ENCODE results near the gene ENTPD3. TPM values are rescaled to one million over a fixed set of nuclear protein-coding genes. Genes with fewer than 3 reads are reported as not detected.

Gene ENTPD3
- total and polyA plus RNA-seq, 4 donors: 0.10 to 2.2 (median 1.1) TPM

DNA sequence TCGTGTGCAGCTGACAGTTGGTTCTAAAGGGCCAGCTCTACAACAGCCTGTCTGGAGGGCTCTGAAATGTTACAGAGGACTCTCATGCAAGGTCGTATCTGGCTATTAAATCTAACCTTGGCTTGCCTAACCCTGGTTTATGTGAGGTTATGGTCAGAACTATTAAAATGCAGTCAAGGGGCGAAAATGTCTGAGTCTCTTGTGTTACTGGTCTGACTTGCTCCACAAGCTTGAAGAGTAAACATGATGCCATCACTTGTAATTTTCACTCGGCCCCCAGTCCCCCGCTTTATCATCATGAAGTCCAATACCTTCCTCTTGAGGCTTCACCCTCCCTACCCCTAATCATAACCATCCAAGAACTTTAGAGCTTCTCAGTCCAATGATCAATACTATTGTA is 9.4 kb downstream of the ENTPD3 start:
- peaks cover 0 to 3% of the 10 kb centered on the region in 2 donors for H3K36me3 ChIP-seq (ENCODE audit: control insufficient read depth in 1 of 2, insufficient read depth in 2 of 2, low read length in 1 of 2)
- WGBS, 2 donors: 66% methylated on average over 5 of the region's 5 CpGs
- H3K4me3 ChIP-seq (ENCODE audit: low read length in 2 of 2): no peak overlapping the region
- no peaks in the 10 kb centered on the region for H3K4me1 ChIP-seq (ENCODE audit: control insufficient read depth in 1 of 2, insufficient read depth in 2 of 2, low read length in 2 of 2)
- intact Hi-C loops (cut with DNase I): no loop called here
- no peak for ATAC-seq (ENCODE audit: low FRiP score)
- no peak overlapping the region for H3K27ac ChIP-seq (ENCODE audit: low read depth in 1 of 2, low read length in 2 of 2)
- DNase-seq: no peak
- H3K27me3 ChIP-seq (ENCODE audit: control insufficient read depth in 1 of 2, insufficient read depth in 2 of 2, low read length in 1 of 2): no peaks in the 10 kb centered on the region
- H3K9me3 ChIP-seq (ENCODE audit: control insufficient read depth, low read length): no peaks in the 10 kb centered on the region

DNA sequence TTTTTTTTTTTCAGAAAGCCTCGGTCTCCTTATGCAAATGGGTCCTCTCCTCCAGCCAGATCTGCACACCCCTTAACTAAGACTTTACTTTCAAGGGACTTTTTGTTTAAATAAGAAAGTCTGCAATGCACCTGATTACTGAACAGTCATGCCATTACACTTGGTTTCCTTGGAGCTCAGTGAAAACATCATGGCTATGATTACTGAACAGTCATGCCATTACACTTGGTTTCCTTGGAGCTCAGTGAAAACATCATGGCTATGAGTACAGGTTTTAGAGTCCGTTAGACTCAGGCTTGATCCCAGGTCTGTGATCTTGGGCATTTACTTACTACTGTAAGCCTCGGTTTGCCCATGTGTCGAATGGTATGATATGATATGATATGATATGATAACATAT is 10.1 kb downstream of the ENTPD3 start:
- no peaks in the 10 kb centered on the region for H3K36me3 ChIP-seq (ENCODE audit: control insufficient read depth in 1 of 2, insufficient read depth in 2 of 2, low read length in 1 of 2)
- DNase-seq (no peak), ATAC-seq (ENCODE audit: low FRiP score) (no peak)
- no peaks in the 10 kb centered on the region for H3K9me3 ChIP-seq (ENCODE audit: control insufficient read depth, low read length)
- no peaks in the 10 kb centered on the region for H3K4me1 ChIP-seq (ENCODE audit: control insufficient read depth in 1 of 2, insufficient read depth in 2 of 2, low read length in 2 of 2)
- intact Hi-C loops (cut with DNase I): no loop called here
- H3K4me3 ChIP-seq (ENCODE audit: low read length in 2 of 2): no peak overlapping the region
- WGBS, 2 donors: 86 to 92% methylated on average over 4 of the region's 4 CpGs
- no peak overlapping the region for H3K27ac ChIP-seq (ENCODE audit: low read depth in 1 of 2, low read length in 2 of 2)
- H3K27me3 ChIP-seq (ENCODE audit: control insufficient read depth in 1 of 2, insufficient read depth in 2 of 2, low read length in 1 of 2): no peaks in the 10 kb centered on the region

DNA sequence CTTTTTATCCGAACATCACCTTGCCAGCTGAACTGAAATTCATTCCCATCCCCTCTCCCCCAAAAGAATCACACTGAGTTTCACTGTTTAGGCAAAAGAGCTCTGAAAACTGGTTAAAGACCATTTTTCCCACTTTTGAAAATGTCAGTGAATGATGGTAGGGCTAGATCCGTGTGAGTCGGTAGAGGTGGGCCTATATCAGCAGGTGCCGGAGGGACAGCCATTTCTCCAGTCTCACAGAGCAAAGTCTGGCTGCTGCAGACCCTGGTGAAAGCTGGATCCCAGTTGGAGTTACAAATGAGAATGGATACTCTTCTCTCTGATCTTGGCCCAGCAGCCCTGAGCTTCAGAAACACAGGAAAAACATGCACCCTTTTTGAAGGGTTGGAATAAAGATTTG is 10.9 kb downstream of the ENTPD3 start:
- H3K27me3 ChIP-seq (ENCODE audit: control insufficient read depth in 1 of 2, insufficient read depth in 2 of 2, low read length in 1 of 2): no peaks in the 10 kb centered on the region

DNA sequence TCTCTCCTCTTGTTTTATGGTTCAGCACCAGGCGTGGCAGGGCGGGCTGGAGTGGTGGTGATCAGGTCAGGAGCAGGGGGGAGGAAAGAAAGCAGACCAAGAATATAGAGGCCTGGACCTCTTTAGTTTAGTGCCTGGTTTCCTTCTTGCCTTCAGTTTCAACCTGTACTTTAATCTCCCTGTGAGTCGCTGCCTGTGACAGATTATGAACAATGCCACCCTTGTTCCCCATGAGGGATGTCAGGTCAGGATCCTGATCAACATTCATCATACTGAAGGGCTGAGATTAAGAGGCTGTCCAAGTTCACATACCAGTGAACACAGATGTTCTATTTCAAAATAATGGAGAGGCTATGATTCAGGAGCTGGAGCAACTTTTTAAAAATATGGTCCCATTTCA is 11.4 kb downstream of the ENTPD3 start:
- Histone ChIP-seq H3K27me3 (ENCODE audit: control insufficient read depth in 1 of 2, insufficient read depth in 2 of 2, low read length in 1 of 2) (no peaks in the 10 kb centered on the region), H3K36me3 (ENCODE audit: control insufficient read depth in 1 of 2, insufficient read depth in 2 of 2, low read length in 1 of 2) (no peaks in the 10 kb centered on the region), H3K9me3 (ENCODE audit: control insufficient read depth, low read length) (no peaks in the 10 kb centered on the region), H3K4me1 (ENCODE audit: control insufficient read depth in 1 of 2, insufficient read depth in 2 of 2, low read length in 2 of 2) (no peaks in the 10 kb centered on the region), H3K4me3 (ENCODE audit: low read length in 2 of 2) (no peak overlapping the region), H3K27ac (ENCODE audit: low read depth in 1 of 2, low read length in 2 of 2) (no peak overlapping the region)
- no peak for DNase-seq
- intact Hi-C loops (cut with DNase I): no loop called here
- no peak for ATAC-seq (ENCODE audit: low FRiP score)
- 38 to 40% methylated on average over 2 to 3 of the region's 3 CpGs for whole genome bisulfite sequencing, 2 donors

More for the DNA sequence above, 10.9 kb downstream of the ENTPD3 start:
- Histone ChIP-seq H3K4me1 (ENCODE audit: control insufficient read depth in 1 of 2, insufficient read depth in 2 of 2, low read length in 2 of 2) (no peaks in the 10 kb centered on the region), H3K27ac (ENCODE audit: low read depth in 1 of 2, low read length in 2 of 2) (no peak overlapping the region), H3K36me3 (ENCODE audit: control insufficient read depth in 1 of 2, insufficient read depth in 2 of 2, low read length in 1 of 2) (no peaks in the 10 kb centered on the region), H3K9me3 (ENCODE audit: control insufficient read depth, low read length) (no peaks in the 10 kb centered on the region), H3K4me3 (ENCODE audit: low read length in 2 of 2) (no peak overlapping the region)
- no peak for DNase-seq
- ATAC-seq (ENCODE audit: low FRiP score): no peak
- 71 to 79% methylated on average over 4 of the region's 4 CpGs for WGBS, 2 donors
- intact Hi-C loops (cut with DNase I): no loop called here

DNA sequence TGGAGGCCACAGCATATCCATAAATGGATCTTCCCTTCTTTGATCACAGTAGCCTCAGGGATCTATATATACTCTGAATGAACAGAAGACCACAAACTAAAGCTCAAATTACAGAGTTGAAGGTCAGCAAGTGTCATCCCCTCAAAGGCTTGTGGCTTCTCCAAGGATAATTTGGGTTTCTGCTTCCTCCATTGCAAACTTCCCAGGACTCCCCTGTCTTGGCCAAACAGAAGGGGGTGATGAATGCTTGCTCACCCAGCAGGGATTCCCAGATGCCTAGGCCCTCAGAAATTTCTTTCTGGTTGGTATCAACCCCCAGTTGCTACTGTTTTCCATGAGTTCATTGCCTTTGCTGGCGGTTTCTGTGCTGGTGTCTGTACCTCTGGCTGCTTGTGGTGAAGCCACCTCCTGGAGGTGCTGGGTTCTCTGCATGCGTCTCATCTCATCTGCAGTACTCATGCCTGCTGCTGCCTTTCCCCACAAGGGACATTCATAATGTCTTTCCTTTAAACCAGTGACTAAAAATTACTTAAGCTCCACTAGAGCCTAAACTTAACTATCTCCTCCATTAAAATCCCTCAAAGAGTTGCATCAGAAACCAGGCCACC is 17.7 kb downstream of the ENTPD3 start:
- DNase-seq (no peak), ATAC-seq (ENCODE audit: low FRiP score) (no peak)
- 90 to 93% methylated on average over 2 of the region's 2 CpGs for WGBS, 2 donors
- H3K27me3 ChIP-seq (ENCODE audit: control insufficient read depth in 1 of 2, insufficient read depth in 2 of 2, low read length in 1 of 2): no peaks in the 10 kb centered on the region
- H3K36me3 ChIP-seq (ENCODE audit: control insufficient read depth in 1 of 2, insufficient read depth in 2 of 2, low read length in 1 of 2): no peaks in the 10 kb centered on the region
- intact Hi-C loops (cut with DNase I): no loop called here
- no peaks in the 10 kb centered on the region for H3K4me1 ChIP-seq (ENCODE audit: control insufficient read depth in 1 of 2, insufficient read depth in 2 of 2, low read length in 2 of 2)
- no peaks in the 10 kb centered on the region for H3K9me3 ChIP-seq (ENCODE audit: control insufficient read depth, low read length)
- H3K27ac ChIP-seq (ENCODE audit: low read depth in 1 of 2, low read length in 2 of 2): no peak overlapping the region
- no peak overlapping the region for H3K4me3 ChIP-seq (ENCODE audit: low read length in 2 of 2)

DNA sequence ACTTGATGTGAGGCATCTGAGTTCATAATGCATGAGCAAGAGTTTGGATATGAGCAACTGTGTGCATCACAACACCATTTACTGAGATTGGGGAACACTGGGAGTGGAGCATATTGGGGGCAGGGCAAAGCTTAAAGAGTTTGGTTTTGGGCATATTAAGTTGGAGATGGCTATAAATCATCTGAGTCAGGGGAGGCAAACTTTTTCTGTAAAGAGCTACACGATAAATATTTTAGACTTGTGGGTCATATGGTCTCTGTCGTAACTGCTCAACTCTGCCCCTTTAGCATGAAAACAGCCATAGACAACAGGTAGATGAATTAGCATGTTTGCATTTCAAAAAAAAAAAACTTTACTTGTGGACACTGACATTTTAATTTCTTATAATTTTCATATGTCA is 20.0 kb downstream of the ENTPD3 start:
- H3K4me3 ChIP-seq (ENCODE audit: low read length in 2 of 2): no peak overlapping the region
- H3K9me3 ChIP-seq (ENCODE audit: control insufficient read depth, low read length): no peaks in the 10 kb centered on the region
- no peaks in the 10 kb centered on the region for H3K36me3 ChIP-seq (ENCODE audit: control insufficient read depth in 1 of 2, insufficient read depth in 2 of 2, low read length in 1 of 2)
- no peak overlapping the region for H3K27ac ChIP-seq (ENCODE audit: low read depth in 1 of 2, low read length in 2 of 2)
- 60 to 70% methylated on average over 2 of the region's 2 CpGs for WGBS, 2 donors
- no peak for DNase-seq
- H3K27me3 ChIP-seq (ENCODE audit: control insufficient read depth in 1 of 2, insufficient read depth in 2 of 2, low read length in 1 of 2): no peaks in the 10 kb centered on the region
- no peak for ATAC-seq (ENCODE audit: low FRiP score)
- intact Hi-C loops (cut with DNase I): no loop called here
- H3K4me1 ChIP-seq (ENCODE audit: control insufficient read depth in 1 of 2, insufficient read depth in 2 of 2, low read length in 2 of 2): no peaks in the 10 kb centered on the region

DNA sequence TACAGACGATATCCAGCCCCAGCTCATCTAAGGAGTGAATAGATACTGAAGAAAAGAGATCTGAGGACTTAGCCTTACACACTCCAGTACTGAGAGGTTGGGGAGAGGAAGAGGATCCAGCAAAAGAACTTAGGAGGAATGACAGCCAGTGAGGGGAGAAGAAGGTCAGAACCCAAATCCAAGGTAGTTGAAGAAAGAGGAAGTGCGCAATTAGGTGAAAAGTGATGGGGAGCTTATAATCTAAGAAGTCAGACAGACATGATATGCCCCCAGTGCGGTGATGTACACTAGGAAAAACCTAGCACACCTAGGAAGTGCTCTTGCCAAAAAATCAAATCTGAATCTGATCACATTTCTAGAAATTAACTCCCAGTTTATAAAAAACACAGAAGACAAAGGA is 20.6 kb downstream of the ENTPD3 start:
- no peaks in the 10 kb centered on the region for H3K36me3 ChIP-seq (ENCODE audit: control insufficient read depth in 1 of 2, insufficient read depth in 2 of 2, low read length in 1 of 2)
- ATAC-seq (ENCODE audit: low FRiP score) (no peak), DNase-seq (no peak)
- no peak overlapping the region for H3K27ac ChIP-seq (ENCODE audit: low read depth in 1 of 2, low read length in 2 of 2)
- no peaks in the 10 kb centered on the region for H3K27me3 ChIP-seq (ENCODE audit: control insufficient read depth in 1 of 2, insufficient read depth in 2 of 2, low read length in 1 of 2)
- intact Hi-C loops (cut with DNase I): no loop called here
- no peaks in the 10 kb centered on the region for H3K9me3 ChIP-seq (ENCODE audit: control insufficient read depth, low read length)
- no peaks in the 10 kb centered on the region for H3K4me1 ChIP-seq (ENCODE audit: control insufficient read depth in 1 of 2, insufficient read depth in 2 of 2, low read length in 2 of 2)
- H3K4me3 ChIP-seq (ENCODE audit: low read length in 2 of 2): no peak overlapping the region
- 79 to 86% methylated on average over 3 of the region's 3 CpGs for WGBS, 2 donors

DNA sequence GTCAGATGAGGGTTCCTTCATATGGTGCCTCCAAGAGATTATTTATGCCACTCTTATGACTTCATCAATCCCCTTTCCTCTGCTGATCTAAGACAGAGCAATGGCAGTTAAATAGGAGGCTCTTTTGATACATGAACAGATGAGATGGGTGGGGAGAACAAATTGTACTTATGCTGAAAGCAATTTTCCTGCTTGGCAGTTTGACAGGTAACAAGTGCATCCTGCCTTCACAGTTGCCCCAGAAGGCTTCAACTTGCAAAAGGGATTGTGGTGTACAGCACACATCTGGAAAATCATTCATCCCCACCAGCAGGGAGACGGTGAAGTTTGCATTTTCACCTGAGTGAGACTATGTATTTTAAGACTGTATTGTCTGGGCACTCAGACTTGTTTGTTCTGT is 27.3 kb downstream of the ENTPD3 start:
- Histone ChIP-seq H3K36me3 (ENCODE audit: control insufficient read depth in 1 of 2, insufficient read depth in 2 of 2, low read length in 1 of 2) (no peaks in the 10 kb centered on the region), H3K27me3 (ENCODE audit: control insufficient read depth in 1 of 2, insufficient read depth in 2 of 2, low read length in 1 of 2) (no peaks in the 10 kb centered on the region), H3K9me3 (ENCODE audit: control insufficient read depth, low read length) (no peaks in the 10 kb centered on the region), H3K4me1 (ENCODE audit: control insufficient read depth in 1 of 2, insufficient read depth in 2 of 2, low read length in 2 of 2) (no peaks in the 10 kb centered on the region), H3K4me3 (ENCODE audit: low read length in 2 of 2) (no peak overlapping the region), H3K27ac (ENCODE audit: low read depth in 1 of 2, low read length in 2 of 2) (no peak overlapping the region)
- intact Hi-C loops (cut with DNase I): no loop called here
- DNase-seq: no peak
- 72 to 83% methylated on average over 1 of the region's 1 CpG for WGBS, 2 donors
- ATAC-seq (ENCODE audit: low FRiP score): no peak

DNA sequence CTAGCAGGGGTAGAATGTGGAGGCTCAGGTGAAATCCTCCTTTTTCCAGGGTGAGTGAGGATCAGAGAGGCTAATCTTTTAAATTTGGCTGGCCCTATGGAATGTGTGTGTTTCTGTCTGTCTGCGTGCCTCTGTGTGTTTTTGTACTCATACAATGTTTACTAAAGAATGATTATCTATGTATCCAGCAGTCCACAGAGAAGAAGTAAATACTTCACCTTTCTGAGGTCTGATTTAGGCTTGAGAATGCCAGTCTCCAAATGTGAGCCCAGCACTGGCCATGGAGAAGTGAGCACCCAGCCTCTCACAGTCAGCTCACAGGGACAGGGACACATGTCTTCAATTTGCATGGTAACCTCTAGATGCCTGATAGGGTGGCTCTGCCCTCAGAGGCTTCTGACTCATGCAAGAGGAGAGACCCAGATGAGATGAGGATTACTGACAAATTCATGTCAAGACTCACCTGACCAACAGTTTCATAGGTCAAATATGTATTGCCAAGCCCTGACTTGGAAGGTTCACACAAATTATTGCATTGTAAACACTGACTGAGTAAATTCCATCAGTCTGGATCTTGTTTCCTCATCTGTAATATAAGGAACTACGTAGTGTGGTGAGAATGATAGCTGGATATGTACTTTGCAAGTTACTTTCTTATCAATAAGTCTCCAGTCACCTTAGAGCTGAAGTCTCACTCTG is 31.0 kb downstream of the ENTPD3 start:
- WGBS, 2 donors: 67 to 68% methylated on average over 2 of the region's 2 CpGs
- H3K27ac ChIP-seq (ENCODE audit: low read depth in 1 of 2, low read length in 2 of 2): no peak overlapping the region

More for the DNA sequence above, 31.0 kb downstream of the ENTPD3 start:
- no peaks in the 10 kb centered on the region for H3K36me3 ChIP-seq (ENCODE audit: control insufficient read depth in 1 of 2, insufficient read depth in 2 of 2, low read length in 1 of 2)
- H3K4me3 ChIP-seq (ENCODE audit: low read length in 2 of 2): no peak overlapping the region
- no peak for DNase-seq
- no peaks in the 10 kb centered on the region for H3K27me3 ChIP-seq (ENCODE audit: control insufficient read depth in 1 of 2, insufficient read depth in 2 of 2, low read length in 1 of 2)
- intact Hi-C loops (cut with DNase I): no loop called here
- no peak for ATAC-seq (ENCODE audit: low FRiP score)
- no peaks in the 10 kb centered on the region for H3K9me3 ChIP-seq (ENCODE audit: control insufficient read depth, low read length)
- no peaks in the 10 kb centered on the region for H3K4me1 ChIP-seq (ENCODE audit: control insufficient read depth in 1 of 2, insufficient read depth in 2 of 2, low read length in 2 of 2)

Measured in aorta (tissue), 5 donors.